H1 (cell line): ENCODE data around the gene FCAMR. TPM values are rescaled to one million over a fixed set of nuclear protein-coding genes. Genes with fewer than 3 reads are reported as not detected.

Experiments used
- CTCF ChIA-PET: fragments of 300-600 bp; sonication (Branson Sonifier 250); formaldehyde crosslinking; loops from one replicate; lab custom pipeline; 2021; ENCODE audit not compliant: partially characterized antibody; lab: Charles Lee
- POLR2A ChIA-PET: fragments of 300-600 bp; sonication (Branson Sonifier 250); formaldehyde crosslinking; loops from one replicate; lab custom pipeline; 2021; ENCODE audit warnings: inconsistent platforms; ENCODE audit not compliant: partially characterized antibody; lab: Charles Lee
- DNase-seq, 2 experiments: peaks; one replicate each; pipeline versions ENCODE4 v3.0.0 to v3.0.0-alpha.2; 2010 to 2022; ENCODE audit warnings: low spot score in 2 of 2, low read depth in 1 of 2, mixed read lengths in 1 of 2
- FAIRE-seq: peaks from 2 replicates; lab custom pipeline; 2011; peaks lifted over from hg19 to GRCh38; lab: Jason Lieb, UNC
- H2AFZ ChIP-seq: 2 replicates; pipeline ENCODE4 v1.8.1; 2012; ENCODE audit warnings: low read length, inconsistent platforms
- H2AK5ac ChIP-seq: 2 replicates; pipeline ENCODE4 v1.6.1; 2013; ENCODE audit warnings: low read depth, low read length
- H2BK120ac ChIP-seq: replicated peaks from 2 replicates; pipeline ENCODE3; 2013; ENCODE audit warnings: low read depth, low read length, inconsistent platforms
- H2BK12ac ChIP-seq: 2 replicates; pipeline ENCODE4 v1.6.1; 2013; ENCODE audit warnings: low read depth, low read length
- H2BK15ac ChIP-seq: 2 replicates; pipeline ENCODE4 v1.6.1; 2013; ENCODE audit warnings: low read length
- H2BK20ac ChIP-seq: 2 replicates; pipeline ENCODE4 v1.6.1; 2013; ENCODE audit warnings: low read length
- H2BK5ac ChIP-seq: 2 replicates; pipeline ENCODE4 v1.6.1; 2013; ENCODE audit warnings: low read depth, low read length
- H3K14ac ChIP-seq: 2 replicates; pipeline ENCODE4 v1.6.1; 2013; ENCODE audit warnings: inconsistent platforms; ENCODE audit not compliant: insufficient read length
- H3K18ac ChIP-seq: 2 replicates; pipeline ENCODE4 v1.6.1; 2013; ENCODE audit warnings: low read length; ENCODE audit errors: extremely low read depth
- H3K23ac ChIP-seq: 2 replicates; pipeline ENCODE4 v1.6.1; 2013; ENCODE audit warnings: inconsistent platforms; ENCODE audit not compliant: insufficient read length
- H3K23me2 ChIP-seq: 2 replicates; pipeline ENCODE4 v1.6.1; 2013; ENCODE audit warnings: low read depth, low read length
- H3K27ac ChIP-seq: 2 replicates; pipeline ENCODE4 v1.6.1; 2011; ENCODE audit warnings: low read depth, low read length, inconsistent platforms
- H3K27me3 ChIP-seq, 4 experiments: replicated peaks in 1 of 4; 1 replicate in 1 of 4; 2 replicates in 3 of 4; pipeline versions ENCODE4 v1.6.1 to v1.8.1; 2011 to 2013; ENCODE audit warnings: low read length in 3 of 4, mild to moderate bottlenecking in 3 of 4, inconsistent platforms in 2 of 4, mixed read lengths in 2 of 4, moderate library complexity in 1 of 4; ENCODE audit not compliant: control insufficient read depth in 3 of 4, insufficient read depth in 3 of 4; ENCODE audit errors: extremely low read depth in 1 of 4
- H3K36me3 ChIP-seq, 4 experiments: 2 replicates each; pipeline versions ENCODE4 v1.6.1 to v1.8.1; 2011 to 2013; ENCODE audit warnings: mild to moderate bottlenecking in 4 of 4, low read length in 3 of 4, moderate library complexity in 2 of 4, control low read depth in 1 of 4, inconsistent platforms in 1 of 4; ENCODE audit not compliant: insufficient read depth in 4 of 4, control insufficient read depth in 2 of 4
- H3K4ac ChIP-seq: replicated peaks from 2 replicates; pipeline ENCODE3; 2013; ENCODE audit warnings: low read length, low read depth, mixed read lengths, inconsistent platforms; ENCODE audit not compliant: insufficient read length
- H3K4me1 ChIP-seq, 4 experiments: replicated peaks in 1 of 4; 1 replicate in 1 of 4; 2 replicates in 3 of 4; pipeline versions ENCODE4 v1.6.1 to v1.8.1; 2011 to 2013; ENCODE audit warnings: low read length in 3 of 4, inconsistent platforms in 2 of 4, mixed read lengths in 1 of 4; ENCODE audit not compliant: insufficient read depth in 4 of 4, control insufficient read depth in 3 of 4
- H3K4me2 ChIP-seq, 2 experiments: 2 replicates each; pipeline versions ENCODE4 v1.6.1 to v1.8.1; 2011 to 2013; ENCODE audit warnings: low read depth in 2 of 2, low read length in 2 of 2, control low read depth in 1 of 2, inconsistent platforms in 1 of 2, mild to moderate bottlenecking in 1 of 2; ENCODE audit not compliant: insufficient read depth in 1 of 2
- H3K4me3 ChIP-seq, 4 experiments: fragments of 200-600, 300-600 bp in 1 of 4; sonication (generic), shearing (Covaris generic), sonication (Bioruptor Twin) in 1 of 4; 2 replicates each; pipeline versions ENCODE4 v1.5.1 to v1.8.1; 2011 to 2016; ENCODE audit warnings: low read length in 4 of 4, low read depth in 3 of 4, control low read depth in 2 of 4, inconsistent platforms in 2 of 4, mild to moderate bottlenecking in 2 of 4, mixed read lengths in 1 of 4, moderate library complexity in 1 of 4; ENCODE audit not compliant: insufficient read depth in 2 of 4; ENCODE audit errors: extremely low read depth in 1 of 4
- H3K56ac ChIP-seq: replicated peaks from 2 replicates; pipeline ENCODE3; 2013; ENCODE audit warnings: low read depth, mild to moderate bottlenecking, mixed read lengths, low read length, inconsistent platforms; ENCODE audit not compliant: insufficient read length
- H3K79me1 ChIP-seq: 2 replicates; pipeline ENCODE4 v1.6.1; 2013; ENCODE audit warnings: low read depth, low read length, control low read depth
- H3K79me2 ChIP-seq, 2 experiments: 2 replicates each; pipeline versions ENCODE4 v1.6.1 to v1.8.1; 2012 to 2013; ENCODE audit warnings: low read length in 2 of 2, mild to moderate bottlenecking in 2 of 2, inconsistent platforms in 1 of 2; ENCODE audit not compliant: insufficient read depth in 2 of 2, control insufficient read depth in 1 of 2
- H3K9ac ChIP-seq, 4 experiments: replicated peaks in 1 of 4; 1 replicate in 1 of 4; 2 replicates in 3 of 4; pipeline versions ENCODE4 v1.6.1 to v1.8.1; 2011 to 2013; ENCODE audit warnings: low read depth in 3 of 4, low read length in 3 of 4, control low read depth in 2 of 4, mild to moderate bottlenecking in 2 of 4, moderate library complexity in 2 of 4, inconsistent platforms in 1 of 4; ENCODE audit errors: extremely low read depth in 1 of 4
- H3K9me3 ChIP-seq, 2 experiments: 2 replicates each; pipeline versions ENCODE4 v1.6.1 to v1.8.1; 2012 to 2013; ENCODE audit warnings: mild to moderate bottlenecking in 2 of 2, moderate library complexity in 2 of 2, control low read depth in 1 of 2, inconsistent platforms in 1 of 2, low read depth in 1 of 2, low read length in 1 of 2, mixed read lengths in 1 of 2; ENCODE audit not compliant: insufficient read depth in 2 of 2
- H4K20me1 ChIP-seq, 2 experiments: replicated peaks in 1 of 2; 2 replicates each; pipeline versions ENCODE3 to v1.8.1; 2011 to 2013; ENCODE audit warnings: inconsistent platforms in 2 of 2, low read length in 2 of 2, mild to moderate bottlenecking in 1 of 2; ENCODE audit not compliant: insufficient read depth in 2 of 2, control insufficient read depth in 1 of 2
- H4K5ac ChIP-seq: 2 replicates; pipeline ENCODE4 v1.6.1; 2013; ENCODE audit warnings: low read length, low read depth, mixed read lengths, inconsistent platforms; ENCODE audit not compliant: insufficient read length
- H4K8ac ChIP-seq: 2 replicates; pipeline ENCODE4 v1.8.0; 2013; ENCODE audit warnings: mild to moderate bottlenecking, moderate library complexity, low read length, inconsistent platforms; ENCODE audit not compliant: insufficient read depth; ENCODE audit errors: extremely low read depth
- H4K91ac ChIP-seq: replicated peaks from 2 replicates; pipeline ENCODE3; 2013; ENCODE audit warnings: low read length, mixed read lengths, inconsistent platforms; ENCODE audit not compliant: insufficient read length
- CREB1 ChIP-seq: IDR thresholded peaks from 2 replicates; pipeline ENCODE4 v1.6.1; 2012; ENCODE audit warnings: inconsistent platforms
- CTCF ChIP-seq, 3 experiments: IDR thresholded peaks; 1 replicate in 2 of 3; 2 replicates in 1 of 3; pipeline versions ENCODE4 v1.5.1 to v1.6.1; 2011; ENCODE audit warnings: low read length in 3 of 3, mild to moderate bottlenecking in 3 of 3, inconsistent platforms in 2 of 3, low read depth in 1 of 3, moderate library complexity in 1 of 3; ENCODE audit not compliant: insufficient read depth in 1 of 3; ENCODE audit errors: control extremely low read depth in 1 of 3
- POLR2AphosphoS5 ChIP-seq: IDR thresholded peaks from 2 replicates; pipeline ENCODE4 v1.6.1; 2011; ENCODE audit warnings: low read depth, low read length
- RAD21 ChIP-seq, 2 experiments: IDR thresholded peaks in 1 of 2; conservative IDR thresholded peaks in 1 of 2; 2 replicates each; pipeline ENCODE4 v1.6.1; 2011; ENCODE audit warnings: low read depth in 2 of 2, low read length in 2 of 2, improper control_type of control experiment in 1 of 2, inconsistent platforms in 1 of 2, mild to moderate bottlenecking in 1 of 2, moderate library complexity in 1 of 2
- TBP ChIP-seq: IDR thresholded peaks from 2 replicates; pipeline ENCODE4 v1.6.1; 2011; ENCODE audit warnings: low read depth, low read length, improper control_type of control experiment
- ZNF274 ChIP-seq: IDR thresholded peaks from 2 replicates; pipeline ENCODE4 v1.7.0; 2012; ENCODE audit warnings: low read length, borderline replicate concordance; ENCODE audit errors: extremely low read depth
- WGBS, 2 experiments: shearing (Covaris generic) in 1 of 2; methylation state at CpG; one replicate each; pipeline versions ENCODE4 v1.1.6 to v1.1.7; 2013 to 2015; ENCODE audit warnings: low lambda C conversion rate in 2 of 2, mixed read lengths in 2 of 2, inconsistent platforms in 1 of 2, low coverage in 1 of 2, missing lambda C conversion rate in 1 of 2; ENCODE audit not compliant: insufficient replicate concordance in 2 of 2, insufficient coverage in 1 of 2, insufficient read length in 1 of 2; ENCODE audit errors: extremely low coverage in 1 of 2, missing lambda C conversion rate in 1 of 2; 5-methylcytosine and 5-hydroxymethylcytosine counted together
- polyA plus RNA-seq, 7 experiments: library from polyadenylated mRNA; depleted of rRNA in 3 of 7; stranded (reverse) in 5 of 7; unstranded in 2 of 7; fragments of >200 nt in 5 of 7; fragments of 200-250 nt in 2 of 7; gene quantifications; 1 replicate in 5 of 7; 2 replicates in 1 of 7; 4 replicates in 1 of 7; pipeline versions ENCODE4 v1.2.1 to v1.2.3, GENCODE V29; 2011 to 2013; ENCODE audit warnings: missing spikeins in 2 of 7, mixed read lengths in 2 of 7
- total RNA-seq: library from RNA; stranded (reverse); fragmentation: NEBNext Ultra II Directional; extraction: Animal tissue kit (Norgen Biotek cat#: 25700); gene quantifications from 2 replicates; pipeline ENCODE4 v1.2.1, GENCODE V29; 2021

Gene FCAMR
- total and polyA plus RNA-seq, 2 of the 8 experiments (the other 6 are each of a cell fraction or from before 2014, with no cell fraction given), result not detected

- Histone ChIP-seq H3K27ac (no peak overlapping the region), H3K79me1 (no peaks in the 10 kb centered on the region), H3K4me1 (no peaks in the 10 kb centered on the region), H2BK120ac (no peak overlapping the region), H3K23ac (no peak overlapping the region), H2BK15ac (no peak overlapping the region), H3K23me2 (no peaks in the 10 kb centered on the region), H3K14ac (no peak overlapping the region), H2BK5ac (no peak overlapping the region), H2AK5ac (no peak overlapping the region), H3K9me3 (no peaks in the 10 kb centered on the region), H3K4me3 (no peak overlapping the region), H2BK12ac (no peak overlapping the region), H4K20me1 (no peaks in the 10 kb centered on the region), H3K79me2 (no peaks in the 10 kb centered on the region), H3K4me2 (no peak overlapping the region), H3K4ac (no peak overlapping the region), H3K9ac (no peak overlapping the region), H2AFZ (0 out of 2 replicates have a peak overlapping the region, but pooled peaks have one; percentile 50), H4K5ac (no peak overlapping the region), H3K27me3 (no peaks in the 10 kb centered on the region), H4K91ac (no peak overlapping the region), H3K36me3 (no peaks in the 10 kb centered on the region), H3K18ac (no peak overlapping the region), H3K56ac (no peak overlapping the region), H2BK20ac (no peak overlapping the region), H4K8ac (no peak overlapping the region)
- no peak for FAIRE-seq
- no peak for DNase-seq
- no peak for TF ChIP-seq POLR2AphosphoS5
- 0 out of 4 replicates have a peak, but pooled peaks of 1 of the 2 experiments have one; percentile 5 for TF ChIP-seq RAD21 (IDR thresholded peaks at IDR 0.05 in 1 of 2, conservative IDR thresholded peaks at IDR 0.05 in 1 of 2; ENCODE audit: low read depth in 2 of 2, low read length in 2 of 2)
- no peak for TF ChIP-seq ZNF274
- TF ChIP-seq CTCF (IDR thresholded peaks at IDR 0.05; ENCODE audit: control extremely low read depth in 1 of 3, insufficient read depth in 1 of 3, low read depth in 1 of 3, low read length in 3 of 3), result peak; percentile 35 to 60 (median 49)
- TF ChIP-seq CREB1, result no peak
- TF ChIP-seq TBP, result peak; percentile 68
- ChIA-PET POLR2A (no interaction called here), CTCF (interaction anchor here (0.7 to 13.8 kb wide), 33 partner anchors 14 to 322 kb away, joined by 3 to 226 read pairs (median 4); partner anchors contain the start of genes C1orf116, FCMR and PIGR)
- 87% methylated on average over 6 of the region's 6 CpGs; no CpG with 5 or more reads in 1 of the 2 experiments for WGBS, 2 experiments
Measured at GRCh38 chr1:206931709-206932108, 38.6 kb downstream of the FCAMR start.
